OCI-LY7 (cell line): ENCODE measurements around the gene STAT2.

Experiments used
- CTCF ChIP-seq: fragments of 200-600 bp; sonication (generic); conservative IDR thresholded peaks from 2 replicates; pipeline ENCODE4 v1.5.1; 2014; ENCODE audit warnings: mild to moderate bottlenecking, antibody characterized with exemption, low read length, moderate library complexity, mixed read lengths
- EZH2phosphoT487 ChIP-seq: fragments of 200-600 bp; sonication (generic); IDR thresholded peaks from 2 replicates; pipeline ENCODE4 v1.6.1; 2018; ENCODE audit warnings: low read depth, borderline replicate concordance, mild to moderate bottlenecking, mixed run types, antibody characterized with exemption, low read length, moderate library complexity, mixed read lengths

DNA sequence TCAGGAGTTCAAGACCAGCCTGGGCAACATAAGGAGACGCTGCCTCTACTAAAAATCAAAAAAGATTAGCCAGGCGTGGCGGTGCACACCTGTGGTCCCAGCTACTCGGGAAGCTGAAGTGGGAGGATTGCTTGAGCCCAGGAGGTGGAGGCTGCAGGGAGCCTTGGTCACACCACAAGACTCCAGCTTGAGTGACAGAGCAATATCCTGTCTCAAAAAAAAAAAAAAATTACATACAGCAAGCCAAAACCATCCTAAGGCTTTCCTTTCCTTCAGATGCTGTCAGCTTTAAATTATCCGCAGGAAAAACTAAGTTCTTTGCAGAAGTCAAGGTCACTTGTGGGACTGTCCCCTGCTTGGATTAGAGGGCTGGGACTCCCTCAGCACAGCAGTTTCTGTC lies 61.1 kb downstream of the STAT2 start:
- TF ChIP-seq CTCF (no peak), EZH2phosphoT487 (no peak)
